Measurements from ENCODE around the gene RNF115. TPM values are rescaled to one million over a fixed set of nuclear protein-coding genes. Genes with fewer than 3 reads are reported as not detected.

Gene RNF115
- total and polyA plus RNA-seq, 2 donors (not counting 3 experiments of a cell fraction or from before 2014, with no cell fraction given), result 7.6 to 17.3 TPM

DNA sequence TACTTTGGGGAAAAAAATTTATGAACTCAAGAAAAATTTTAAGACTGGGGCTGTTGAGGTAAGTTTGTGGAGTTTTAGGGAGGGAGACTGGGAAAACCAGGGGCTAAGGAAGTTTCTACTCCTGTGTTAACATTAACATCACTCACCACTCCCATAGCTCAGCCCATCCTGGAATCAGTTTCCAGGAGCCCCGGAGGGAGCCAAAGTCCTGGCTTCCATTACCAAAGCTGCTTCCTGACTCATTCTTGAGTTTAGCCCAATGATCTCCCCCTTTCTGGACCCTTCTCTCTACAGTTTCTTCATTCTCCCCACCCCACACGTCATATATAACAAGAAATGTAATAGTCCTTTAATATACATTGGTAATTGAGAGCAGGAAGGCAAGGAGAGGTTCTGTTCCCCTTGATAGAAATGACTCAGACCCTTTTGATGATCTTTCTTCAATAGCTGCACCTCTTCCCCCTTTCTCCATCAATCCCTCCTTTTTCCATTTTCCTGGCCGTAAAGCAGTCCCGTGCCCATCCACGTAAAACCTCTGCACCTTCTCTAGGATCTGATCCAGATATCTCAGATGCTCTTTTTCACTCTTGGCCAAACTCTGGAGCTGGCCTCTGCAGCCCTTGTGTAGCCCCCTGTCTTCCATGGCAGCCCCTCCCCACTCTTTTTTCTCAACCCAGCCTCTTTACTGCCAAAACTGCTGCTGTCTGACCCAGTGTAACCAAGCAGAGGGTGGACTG is 39.6 kb upstream of the RNF115 start:
- no peaks in the 10 kb centered on the region for H3K9me3 ChIP-seq (replicated peaks; ENCODE audit: control insufficient read depth, insufficient read depth, low read length)
- FAIRE-seq (no peak), DNase-seq (ENCODE audit: low read depth, low spot score) (no peak)
- H3K36me3 ChIP-seq (ENCODE audit: control insufficient read depth in 2 of 2, extremely low read depth in 1 of 2, insufficient read depth in 2 of 2, low read length in 2 of 2), result no peaks in the 10 kb centered on the region
- no peak overlapping the region for H3K27ac ChIP-seq (ENCODE audit: insufficient read depth, low read depth, low read length)
- no peak overlapping the region for H3K9ac ChIP-seq (replicated peaks; ENCODE audit: extremely low read depth, insufficient read depth, low read length)
- BruUV-seq (replicated peaks), result no TSS peak
- H2AFZ ChIP-seq (ENCODE audit: low read depth, low read length), result no peak overlapping the region
- TF ChIP-seq FOS (IDR thresholded peaks at IDR 0.05; ENCODE audit: borderline replicate concordance, insufficient read depth, low read length) (no peak), JUN (IDR thresholded peaks at IDR 0.05; ENCODE audit: borderline replicate concordance, insufficient read depth, insufficient read length, low read depth) (no peak), GATA2 (IDR thresholded peaks at IDR 0.05; ENCODE audit: insufficient read depth, insufficient read length, low read depth, low read length) (no peak), MYC (IDR thresholded peaks at IDR 0.05; ENCODE audit: low read depth, low read length) (no peak), EZH2 (IDR thresholded peaks at IDR 0.05; ENCODE audit: borderline replicate concordance, low read depth, low read length, severe bottlenecking) (no peak), POLR2AphosphoS5 (IDR thresholded peaks at IDR 0.05; ENCODE audit: insufficient read depth, low read depth, low read length) (no peak)
- TF ChIP-seq, protein P1, sequence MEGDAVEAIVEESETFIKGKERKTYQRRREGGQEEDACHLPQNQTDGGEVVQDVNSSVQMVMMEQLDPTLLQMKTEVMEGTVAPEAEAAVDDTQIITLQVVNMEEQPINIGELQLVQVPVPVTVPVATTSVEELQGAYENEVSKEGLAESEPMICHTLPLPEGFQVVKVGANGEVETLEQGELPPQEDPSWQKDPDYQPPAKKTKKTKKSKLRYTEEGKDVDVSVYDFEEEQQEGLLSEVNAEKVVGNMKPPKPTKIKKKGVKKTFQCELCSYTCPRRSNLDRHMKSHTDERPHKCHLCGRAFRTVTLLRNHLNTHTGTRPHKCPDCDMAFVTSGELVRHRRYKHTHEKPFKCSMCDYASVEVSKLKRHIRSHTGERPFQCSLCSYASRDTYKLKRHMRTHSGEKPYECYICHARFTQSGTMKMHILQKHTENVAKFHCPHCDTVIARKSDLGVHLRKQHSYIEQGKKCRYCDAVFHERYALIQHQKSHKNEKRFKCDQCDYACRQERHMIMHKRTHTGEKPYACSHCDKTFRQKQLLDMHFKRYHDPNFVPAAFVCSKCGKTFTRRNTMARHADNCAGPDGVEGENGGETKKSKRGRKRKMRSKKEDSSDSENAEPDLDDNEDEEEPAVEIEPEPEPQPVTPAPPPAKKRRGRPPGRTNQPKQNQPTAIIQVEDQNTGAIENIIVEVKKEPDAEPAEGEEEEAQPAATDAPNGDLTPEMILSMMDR (IDR thresholded peaks at IDR 0.05; ENCODE audit: extremely low read depth in 1 of 2, insufficient read depth in 1 of 2, low read depth in 1 of 2, low read length in 2 of 2), result no peak
- TF ChIP-seq, protein P2, sequence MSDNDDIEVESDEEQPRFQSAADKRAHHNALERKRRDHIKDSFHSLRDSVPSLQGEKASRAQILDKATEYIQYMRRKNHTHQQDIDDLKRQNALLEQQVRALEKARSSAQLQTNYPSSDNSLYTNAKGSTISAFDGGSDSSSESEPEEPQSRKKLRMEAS (IDR thresholded peaks at IDR 0.05; ENCODE audit: insufficient read depth, insufficient read length), result no peak
- no peak overlapping the region for H3K4me2 ChIP-seq (ENCODE audit: insufficient read depth, low read length)
- H3K27me3 ChIP-seq (ENCODE audit: control insufficient read depth in 2 of 2, insufficient read depth in 2 of 2, low read length in 2 of 2), result peaks cover 7 to 11% of the 10 kb centered on the region in 2 experiments
- peaks cover 8% of the 10 kb centered on the region for H3K4me1 ChIP-seq (ENCODE audit: control insufficient read depth, extremely low read depth, insufficient read depth, low read length)
- ChIA-PET POLR2A (no interaction called here), CTCF (interaction anchor here (1.3 to 4.2 kb wide), 5 partner anchors 8 to 28 kb away, joined by 3 to 13 read pairs (median 5); partner anchors contain the start of gene NUDT17)
- intact Hi-C loops (cut with micrococcal nuclease) (no loop called here), dilution Hi-C loops (cut with MboI; ENCODE audit: extremely low pct_ligation_motif_present, low sequenced_read_pairs) (no loop called here)
- H3K9me1 ChIP-seq (replicated peaks; ENCODE audit: control insufficient read depth, extremely low read depth, insufficient read depth, low read length), result no peaks in the 10 kb centered on the region
- H3K79me2 ChIP-seq (ENCODE audit: control insufficient read depth, insufficient read depth, low read length), result peaks cover under 1% of the 10 kb centered on the region
- H4K20me1 ChIP-seq (replicated peaks; ENCODE audit: control insufficient read depth, extremely low read depth, insufficient read depth, low read length), result no peaks in the 10 kb centered on the region
- H3K4me3 ChIP-seq (replicated peaks in 1 of 3; ENCODE audit: insufficient read depth in 1 of 3, low read depth in 1 of 3, low read length in 3 of 3), result no peak overlapping the region
